GM18870 (cell line): ENCODE results near the gene DCST1.

Experiments
- ATAC-seq: cut with Tn5 transposase; IDR thresholded peaks from one replicate; pipeline ENCODE4 v1.9.1; 2021; ENCODE audit warnings: moderate library complexity; ENCODE audit not compliant: unreplicated experiment

The DCST1 gene

GRCh38 chr1:155083865-155084721 is 50.5 kb downstream of the DCST1 start:
- ATAC-seq, result peak; percentile 16

GRCh38 chr1:155084722-155085503 is 51.3 kb downstream of the DCST1 start:
- peak; percentile 72 for ATAC-seq

GRCh38 chr1:155085504-155086127 is 52.0 kb downstream of the DCST1 start:
- no peak for ATAC-seq

- no peak for ATAC-seq
These were observed 52.6 kb downstream of the DCST1 start for GRCh38 chr1:155086128-155086741.

- no peak for ATAC-seq
These were observed 53.4 kb downstream of the DCST1 start for GRCh38 chr1:155086856-155087535.

- ATAC-seq, result no peak
These were observed 57.7 kb downstream of the DCST1 start for GRCh38 chr1:155091071-155092051.

- ATAC-seq, result no peak
These were observed 58.5 kb downstream of the DCST1 start for GRCh38 chr1:155092131-155092530.

GRCh38 chr1:155092641-155093040 is 59.0 kb downstream of the DCST1 start:
- no peak for ATAC-seq

GRCh38 chr1:155093911-155094621 is 60.4 kb downstream of the DCST1 start:
- no peak for ATAC-seq

GRCh38 chr1:155094622-155094948 is 61.0 kb downstream of the DCST1 start:
- no peak for ATAC-seq

- no peak for ATAC-seq
These were observed 65.7 kb downstream of the DCST1 start for GRCh38 chr1:155099331-155099730.
